HG02588 (cell line): Measurements from ENCODE around the gene MOB4.
"Not testable (repeated sequence)": the region's sequence is repeated elsewhere in the genome, so short reads cannot be mapped to it uniquely, and the experiment has no call there.

Experiments
- ATAC-seq: cut with Tn5 transposase; IDR thresholded peaks from one replicate; pipeline ENCODE4 v1.9.1; 2021; ENCODE audit warnings: mild to moderate bottlenecking, moderate library complexity; ENCODE audit not compliant: unreplicated experiment

Gene MOB4

GRCh38 chr2:197580166-197580565, 64.3 kb downstream of the MOB4 start:
- not testable (repeated sequence) for ATAC-seq

GRCh38 chr2:197587255-197587654, 71.4 kb downstream of the MOB4 start:
- ATAC-seq = not testable (repeated sequence)

- no peak for ATAC-seq
Measured at GRCh38 chr2:197591339-197592072, 75.6 kb downstream of the MOB4 start.

GRCh38 chr2:197596766-197597165, 80.9 kb downstream of the MOB4 start:
- ATAC-seq = no peak

GRCh38 chr2:197597166-197597565, 81.3 kb downstream of the MOB4 start:
- no peak for ATAC-seq

DNA sequence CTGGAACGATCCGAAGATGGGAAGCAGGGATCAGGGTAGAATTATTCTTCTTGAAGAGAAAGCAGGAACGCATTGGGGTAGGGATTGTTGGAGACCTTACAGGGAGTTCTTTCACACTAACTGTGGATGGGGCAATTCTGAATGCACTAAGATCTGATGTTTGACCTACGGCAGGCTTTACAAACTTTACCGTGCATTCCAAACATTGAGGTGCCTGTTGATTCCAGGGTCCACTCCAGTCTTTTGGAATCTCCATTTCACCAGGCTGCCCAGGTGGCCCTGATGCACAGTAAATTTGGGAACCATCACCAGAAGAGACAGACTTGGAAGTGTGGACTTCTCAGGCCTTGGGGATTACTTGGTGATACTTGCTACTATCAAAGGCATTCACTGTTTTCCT, 82.6 kb downstream of the MOB4 start:
- ATAC-seq = no peak

DNA sequence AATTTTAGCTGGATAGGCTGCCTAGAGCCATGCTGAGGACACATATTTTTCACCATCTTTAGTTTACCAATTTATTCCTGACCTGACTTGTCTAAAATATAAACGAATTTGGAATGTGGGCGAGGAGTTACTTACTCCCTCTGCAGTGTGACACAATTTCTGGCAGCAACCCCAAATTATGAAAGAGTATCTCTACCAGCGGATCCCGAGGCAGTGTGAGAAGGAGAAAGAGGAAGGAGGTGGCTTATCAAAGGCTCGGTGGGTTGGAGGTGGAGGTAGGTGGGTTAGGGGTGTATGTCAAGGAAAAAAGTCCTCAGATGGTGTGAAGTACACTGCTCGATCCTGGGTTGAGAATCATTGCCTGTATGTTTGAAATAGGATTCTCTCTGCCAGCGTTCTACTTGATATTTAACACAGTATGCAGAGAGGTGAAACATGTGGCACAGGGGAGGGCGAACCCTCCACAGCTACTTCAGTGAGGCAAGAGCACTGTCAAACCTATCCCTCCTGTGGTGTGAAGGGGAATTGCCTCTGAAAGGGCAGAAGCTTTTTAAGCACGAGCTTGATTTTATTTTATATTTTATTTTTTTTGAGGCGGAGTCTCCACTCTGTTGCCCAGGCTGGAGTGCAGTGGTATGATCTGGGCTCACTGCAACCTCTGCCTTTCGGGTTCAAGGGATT, 83.6 kb downstream of the MOB4 start:
- ATAC-seq = peak; percentile 73

DNA sequence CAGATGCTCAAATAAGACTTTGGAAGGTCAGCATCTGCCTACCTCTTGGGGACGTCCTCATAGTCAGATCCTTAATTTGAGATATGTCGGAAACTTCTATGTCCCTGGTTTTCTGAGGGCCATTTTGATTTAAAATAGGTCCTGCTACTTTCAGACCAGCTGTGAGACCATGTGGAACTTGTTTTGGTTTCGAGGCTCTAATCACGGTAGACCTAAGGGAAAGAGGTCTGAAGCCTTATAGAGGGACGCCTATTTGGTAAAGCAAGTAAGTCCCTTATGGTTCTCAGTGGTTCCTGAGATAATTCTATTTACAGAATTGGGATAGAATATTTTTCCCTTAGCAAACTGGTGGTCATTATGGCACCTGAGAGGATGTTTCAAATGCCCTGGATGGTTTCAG, 84.4 kb downstream of the MOB4 start:
- ATAC-seq = no peak

DNA sequence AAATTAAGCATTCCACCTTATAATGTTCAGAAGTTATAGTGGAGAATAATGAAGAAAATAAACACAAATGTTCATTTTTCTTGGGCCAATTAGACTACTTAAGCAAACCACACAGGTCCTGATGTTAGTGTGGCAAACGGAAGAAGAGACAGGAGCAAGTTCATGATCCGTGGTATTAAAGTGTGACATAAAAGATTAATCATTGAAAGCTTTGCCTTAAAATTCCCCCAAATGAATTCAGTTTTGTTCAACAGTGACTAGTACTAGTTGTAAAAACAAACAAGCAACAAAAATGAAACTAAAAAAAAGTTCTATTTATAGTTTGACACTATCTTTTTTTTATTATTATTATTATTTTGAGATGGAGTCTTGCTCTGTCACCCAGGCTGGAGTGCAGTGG, 85.9 kb downstream of the MOB4 start:
- no peak for ATAC-seq
